Tibial nerve (tissue), 4 donors: ENCODE measurements around the gene AUTS2. TPM values are rescaled to one million over a fixed set of nuclear protein-coding genes. Genes with fewer than 3 reads are reported as not detected.
A peak's percentile ranks its signal among the peaks of the same experiment; 100 is the strongest.

ENCODE experiments used
- DNase-seq, 2 donors: peaks; one replicate each; pipeline ENCODE4 v3.0.0-alpha.2; 2019; ENCODE audit warnings: low spot score in 2 of 2
- H3K27ac ChIP-seq, 4 donors: fragments of 200-600 bp; sonication (generic) in 3 of 4; one replicate each; pipeline ENCODE4 v1.5.1; 2017 to 2019; ENCODE audit warnings: mild to moderate bottlenecking in 1 of 4
- H3K27me3 ChIP-seq, 2 donors: fragments of 200-600 bp; sonication (generic) in 1 of 2; one replicate each; pipeline versions ENCODE4 v1.5.1 to v1.6.0; 2017 to 2019
- H3K36me3 ChIP-seq, 3 donors: fragments of 200-600 bp; sonication (generic); one replicate each; pipeline ENCODE4 v1.5.1; 2018 to 2019
- H3K4me1 ChIP-seq, 4 donors: fragments of 200-600 bp; sonication (generic) in 3 of 4; one replicate each; pipeline ENCODE4 v1.5.1; 2017 to 2019
- H3K4me3 ChIP-seq, 4 donors: fragments of 200-600 bp; sonication (generic) in 3 of 4; one replicate each; pipeline ENCODE4 v1.5.1; 2017 to 2019; ENCODE audit warnings: mild to moderate bottlenecking in 1 of 4, moderate library complexity in 1 of 4
- H3K9me3 ChIP-seq, 4 donors: fragments of 200-600 bp; sonication (generic) in 3 of 4; one replicate each; pipeline ENCODE4 v1.5.1; 2017 to 2019
- CTCF ChIP-seq, 5 experiments: fragments of 200-600 bp in 3 of 5; fragments of 450-650 bp in 2 of 5; sonication (generic) in 3 of 5; IDR thresholded peaks; one replicate each; pipeline ENCODE4 v1.5.1; 2016 to 2019; ENCODE audit warnings: antibody characterized with exemption in 5 of 5, mild to moderate bottlenecking in 3 of 5, moderate library complexity in 2 of 5
- EP300 ChIP-seq, 2 donors: sonication (generic); formaldehyde crosslinking; IDR thresholded peaks; one replicate each; pipeline ENCODE4 v1.6.1; 2017; ENCODE audit warnings: antibody characterized with exemption in 2 of 2, mild to moderate bottlenecking in 1 of 2
- POLR2A ChIP-seq, 2 donors: fragments of 450-650 bp; IDR thresholded peaks; one replicate each; pipeline ENCODE4 v1.6.1; 2017; ENCODE audit warnings: antibody characterized with exemption in 2 of 2, mild to moderate bottlenecking in 2 of 2, moderate library complexity in 2 of 2
- WGBS, 2 donors: methylation state at CpG; one replicate each; pipeline ENCODE4 v1.1.5; 2018; 5-methylcytosine and 5-hydroxymethylcytosine counted together
- total RNA-seq, 4 donors: library from RNA; depleted of rRNA; stranded (reverse); fragments of >200 nt; gene quantifications; one replicate each; pipeline ENCODE4 v1.1.0, GENCODE V29; 2016

The AUTS2 gene
- total RNA-seq, 4 donors from 2014 or later, result 56.6 to 87.9 (median 71.6) TPM

GRCh38 chr7:69676247-69676646 is 78.0 kb downstream of the AUTS2 start:
- H3K4me3 ChIP-seq, result no peak overlapping the region
- H3K4me1 ChIP-seq, result peaks cover 0 to 46% (median 6%) of the 10 kb centered on the region in 4 donors
- no peaks in the 10 kb centered on the region for H3K27me3 ChIP-seq
- H3K36me3 ChIP-seq, result no peaks in the 10 kb centered on the region
- no peak for DNase-seq
- H3K27ac ChIP-seq, result no peak overlapping the region
- no peaks in the 10 kb centered on the region for H3K9me3 ChIP-seq
- TF ChIP-seq EP300 (IDR thresholded peaks at IDR 0.05), result no peak
- TF ChIP-seq POLR2A (IDR thresholded peaks at IDR 0.05), result no peak
- TF ChIP-seq CTCF (IDR thresholded peaks at IDR 0.05), result no peak

GRCh38 chr7:69677054-69677852 is 79.0 kb downstream of the AUTS2 start:
- 34 to 46% methylated on average over 4 of the region's 4 CpGs for WGBS, 2 donors
- no peaks in the 10 kb centered on the region for H3K36me3 ChIP-seq
- peaks cover 0 to 46% (median 6%) of the 10 kb centered on the region in 4 donors for H3K4me1 ChIP-seq
- no peak for DNase-seq
- TF ChIP-seq CTCF (IDR thresholded peaks at IDR 0.05) (peak; percentile 7 to 30 (median 16)), POLR2A (IDR thresholded peaks at IDR 0.05) (no peak)
- H3K27ac ChIP-seq, result peak overlapping the region in 2 of 4 donors; percentile 45 to 56
- H3K9me3 ChIP-seq, result no peaks in the 10 kb centered on the region
- no peak overlapping the region for H3K4me3 ChIP-seq
- no peaks in the 10 kb centered on the region for H3K27me3 ChIP-seq

DNA sequence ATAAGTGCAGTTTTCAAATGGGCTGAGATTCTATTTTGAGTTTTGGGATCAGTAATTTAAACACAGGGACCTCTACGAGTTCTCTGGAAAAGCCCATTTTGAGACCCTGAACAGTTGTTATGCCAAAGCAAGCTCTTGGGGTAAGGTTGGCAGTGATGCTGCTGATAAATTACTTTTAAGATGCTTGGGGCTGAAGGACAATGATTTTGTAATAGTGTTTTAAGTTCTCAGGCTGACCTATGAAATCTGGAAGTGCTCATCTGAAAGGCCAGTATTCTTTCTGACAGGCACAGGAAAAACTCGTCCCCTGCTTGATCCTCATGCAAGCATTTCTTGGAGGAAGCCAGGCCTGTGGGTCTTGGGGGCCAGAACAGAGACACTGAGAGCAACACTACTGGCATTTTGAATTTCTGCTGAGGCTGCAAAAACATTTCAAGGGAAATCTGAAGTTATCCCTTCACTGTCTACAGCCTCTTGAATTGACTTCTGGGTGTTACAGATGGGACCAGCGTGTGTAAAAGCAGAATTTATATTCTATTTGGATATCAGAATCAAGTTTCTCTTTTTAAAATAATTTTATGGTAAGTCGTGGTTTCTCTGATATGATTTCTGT is 79.7 kb downstream of the AUTS2 start:
- Histone ChIP-seq H3K36me3 (no peaks in the 10 kb centered on the region), H3K4me1 (peaks cover 0 to 43% (median 4%) of the 10 kb centered on the region in 4 donors), H3K4me3 (no peak overlapping the region), H3K27me3 (no peaks in the 10 kb centered on the region), H3K9me3 (no peaks in the 10 kb centered on the region), H3K27ac (peak overlapping the region in 2 of 4 donors; percentile 45 to 56)
- DNase-seq, result no peak
- TF ChIP-seq EP300 (IDR thresholded peaks at IDR 0.05) (no peak), POLR2A (IDR thresholded peaks at IDR 0.05) (no peak), CTCF (IDR thresholded peaks at IDR 0.05) (no peak)
- 44 to 52% methylated on average over 4 of the region's 4 CpGs for WGBS, 2 donors

DNA sequence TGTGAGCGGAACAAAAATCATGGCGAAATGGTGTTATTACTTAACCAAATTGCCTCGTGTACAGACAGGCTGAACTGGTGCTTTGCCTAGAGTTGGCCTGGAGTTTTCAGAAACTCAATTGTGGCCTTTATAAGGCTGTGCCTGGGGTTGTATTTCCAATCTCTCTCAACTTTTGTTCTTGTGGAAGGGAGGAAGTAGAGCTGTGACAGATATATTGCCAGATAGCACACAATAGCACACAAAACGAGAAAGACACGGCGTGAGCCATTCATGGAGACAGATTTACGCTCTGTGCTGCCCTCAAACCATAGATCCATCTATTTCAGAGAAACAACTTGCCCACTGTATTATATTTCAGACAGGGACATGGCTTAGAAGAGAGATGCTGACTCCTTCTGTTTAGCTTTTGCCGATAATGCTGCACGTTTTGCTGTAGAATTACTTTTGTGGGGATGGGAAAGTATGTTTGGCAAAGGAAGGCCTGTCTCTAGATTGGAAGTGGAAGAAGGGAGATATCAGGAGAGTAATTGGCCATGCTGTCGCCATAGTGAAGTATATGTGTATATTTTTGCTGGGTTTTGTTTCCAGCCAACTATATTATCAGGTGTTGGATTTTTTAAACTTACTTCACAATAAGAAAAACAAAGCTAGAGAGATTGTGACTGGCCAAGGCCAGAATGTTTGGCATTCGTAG is 80.4 kb downstream of the AUTS2 start:
- Histone ChIP-seq H3K4me1 (peaks cover 0 to 37% (median 4%) of the 10 kb centered on the region in 4 donors), H3K4me3 (no peak overlapping the region), H3K9me3 (no peaks in the 10 kb centered on the region), H3K36me3 (no peaks in the 10 kb centered on the region), H3K27me3 (no peaks in the 10 kb centered on the region), H3K27ac (peak overlapping the region in 2 of 4 donors; percentile 45 to 56)
- TF ChIP-seq POLR2A (IDR thresholded peaks at IDR 0.05) (no peak), EP300 (IDR thresholded peaks at IDR 0.05) (no peak), CTCF (IDR thresholded peaks at IDR 0.05) (no peak)
- DNase-seq, result no peak
- WGBS, 2 donors, result 60% methylated on average over 11 of the region's 11 CpGs

DNA sequence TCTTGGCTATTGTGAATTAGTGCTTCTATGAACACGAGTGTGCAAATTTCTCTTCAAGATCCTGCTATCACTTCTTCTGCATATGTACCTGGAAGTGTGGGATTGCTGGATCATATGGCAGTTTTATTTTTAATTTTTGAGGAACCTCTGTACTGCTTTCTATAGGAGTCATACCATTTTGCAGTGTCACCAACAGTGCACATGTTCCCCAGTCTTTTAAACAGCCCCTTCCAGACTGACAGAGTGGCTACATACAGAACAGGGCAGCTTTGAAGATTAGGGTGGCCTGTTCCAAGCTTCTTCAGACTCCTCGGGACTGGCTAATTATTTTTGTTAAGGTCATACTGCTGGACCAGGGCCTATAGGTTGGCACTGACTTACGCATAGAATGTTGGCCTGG is 82.9 kb downstream of the AUTS2 start:
- Histone ChIP-seq H3K4me1 (peaks cover 0 to 35% (median 2%) of the 10 kb centered on the region in 4 donors), H3K4me3 (no peak overlapping the region), H3K27ac (no peak overlapping the region), H3K9me3 (no peaks in the 10 kb centered on the region), H3K36me3 (no peaks in the 10 kb centered on the region), H3K27me3 (no peaks in the 10 kb centered on the region)
- TF ChIP-seq POLR2A (IDR thresholded peaks at IDR 0.05), result no peak
- no peak for TF ChIP-seq CTCF (IDR thresholded peaks at IDR 0.05)
- no peak for TF ChIP-seq EP300 (IDR thresholded peaks at IDR 0.05)
- no peak for DNase-seq
- WGBS, 2 donors, result 77 to 92% methylated on average over 3 of the region's 3 CpGs
